Measurements from ENCODE around the gene NLRP3. TPM values are rescaled to one million over a fixed set of nuclear protein-coding genes. Genes with fewer than 3 reads are reported as not detected.

Gene NLRP3
- total and polyA plus RNA-seq, 10 of the 15 experiments (the other 5 are each of a cell fraction or from before 2014, with no cell fraction given): 1.8 to 10.4 (median 5.0) TPM

DNA sequence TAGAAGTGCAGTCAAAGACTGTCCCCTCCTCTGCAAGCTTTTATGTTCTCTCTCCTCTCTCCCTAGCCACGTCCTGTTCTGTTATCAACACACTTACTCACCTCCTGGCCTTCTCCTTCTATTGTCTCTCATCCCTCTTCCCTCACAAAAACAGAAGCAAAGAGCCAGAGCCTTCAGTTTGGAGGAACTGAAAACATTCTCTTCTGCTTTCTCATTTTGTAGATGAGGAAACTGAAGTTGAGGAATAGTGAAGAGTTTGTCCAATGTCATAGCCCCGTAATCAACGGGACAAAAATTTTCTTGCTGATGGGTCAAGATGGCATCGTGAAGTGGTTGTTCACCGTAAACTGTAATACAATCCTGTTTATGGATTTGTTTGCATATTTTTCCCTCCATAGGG lies 1.9 kb downstream of the NLRP3 start:
- FAIRE-seq (no peak), ATAC-seq (no peak), DNase-seq (ENCODE audit: low read depth, low spot score) (no peak)
- ChIA-PET CTCF (interaction anchor here (1.5 to 2.4 kb wide), 2 partner anchors 11 to 13 kb away, joined by 3 to 8 read pairs; no protein-coding TSS in a partner anchor), RAD21 (ENCODE audit: unreplicated experiment) (interaction anchor here (1.4 to 2.0 kb wide), 4 partner anchors 16 to 68 kb away, joined by 3 to 8 read pairs (median 8); no protein-coding TSS in a partner anchor), POLR2A (interaction anchor here (1.6 to 2.3 kb wide), 2 partner anchors 24 to 28 kb away, joined by 4 to 11 read pairs; no protein-coding TSS in a partner anchor), SMC1A (ENCODE audit: uncharacterized antibody, unreplicated experiment) (interaction anchor here (1.9 to 4.9 kb wide), 5 partner anchors 11 to 69 kb away, joined by 5 to 47 read pairs (median 22); no protein-coding TSS in a partner anchor)
- Histone ChIP-seq H3K79me2 (ENCODE audit: control insufficient read depth, insufficient read depth, low read length) (no peaks in the 10 kb centered on the region), H4K20me1 (ENCODE audit: control insufficient read depth, insufficient read depth) (no peaks in the 10 kb centered on the region), H3K27me3 (replicated peaks in 1 of 2; ENCODE audit: control insufficient read depth in 2 of 2, insufficient read depth in 2 of 2, low read length in 1 of 2) (peaks cover 0 to 10% of the 10 kb centered on the region in 2 experiments; a peak in 2 of 4 replicates), H3K9ac (ENCODE audit: control insufficient read depth, insufficient read depth, low read length) (no peak overlapping the region), H3K36me3 (ENCODE audit: control insufficient read depth in 2 of 2, insufficient read depth in 2 of 2, low read length in 1 of 2) (no peaks in the 10 kb centered on the region), H3K4me3 (no peak overlapping the region), H3K4me2 (ENCODE audit: control insufficient read depth, insufficient read depth) (no peak overlapping the region), H2AFZ (ENCODE audit: control insufficient read depth, low read depth, low read length) (no peak overlapping the region), H3K9me3 (replicated peaks; ENCODE audit: control insufficient read depth, insufficient read depth, low read length) (no peaks in the 10 kb centered on the region; the same call in 2 of the 3 replicates), H3K27ac (ENCODE audit: control insufficient read depth, insufficient read depth) (no peak overlapping the region), H3K4me1 (ENCODE audit: control insufficient read depth, insufficient read depth, low read length) (peaks cover 14% of the 10 kb centered on the region)
- intact Hi-C loops (cut with micrococcal nuclease; ENCODE audit: unreplicated experiment): no loop called here
- 61% methylated on average over 5 of the region's 5 CpGs for WGBS (ENCODE audit: insufficient coverage, insufficient replicate concordance, low lambda C conversion rate, missing lambda C conversion rate)
- no TSS peak for BruUV-seq (replicated peaks)
- in situ Hi-C loops (cut with MboI): no loop called here
- TF ChIP-seq CBX3 (IDR thresholded peaks at IDR 0.05; ENCODE audit: borderline replicate concordance, low read depth): no peak
- no peak for TF ChIP-seq PKNOX1 (IDR thresholded peaks at IDR 0.05)
- TF ChIP-seq TBL1XR1 (IDR thresholded peaks at IDR 0.05; ENCODE audit: low read depth, low read length): no peak
- TF ChIP-seq CHD4 (IDR thresholded peaks at IDR 0.05): no peak
- TF ChIP-seq MLLT1 (IDR thresholded peaks at IDR 0.05): 0 out of 2 replicates have a peak, but pooled peaks have one; percentile 54
- peak; percentile 20; the same call in 1 of the 2 replicates for TF ChIP-seq SPI1 (IDR thresholded peaks at IDR 0.05; ENCODE audit: borderline replicate concordance, insufficient read depth, low read depth, low read length)
- no peak for TF ChIP-seq MXI1 (IDR thresholded peaks at IDR 0.05; ENCODE audit: low read depth, low read length)
- TF ChIP-seq JUND (IDR thresholded peaks at IDR 0.05; ENCODE audit: low read depth, low read length): no peak
- TF ChIP-seq, protein P1, sequence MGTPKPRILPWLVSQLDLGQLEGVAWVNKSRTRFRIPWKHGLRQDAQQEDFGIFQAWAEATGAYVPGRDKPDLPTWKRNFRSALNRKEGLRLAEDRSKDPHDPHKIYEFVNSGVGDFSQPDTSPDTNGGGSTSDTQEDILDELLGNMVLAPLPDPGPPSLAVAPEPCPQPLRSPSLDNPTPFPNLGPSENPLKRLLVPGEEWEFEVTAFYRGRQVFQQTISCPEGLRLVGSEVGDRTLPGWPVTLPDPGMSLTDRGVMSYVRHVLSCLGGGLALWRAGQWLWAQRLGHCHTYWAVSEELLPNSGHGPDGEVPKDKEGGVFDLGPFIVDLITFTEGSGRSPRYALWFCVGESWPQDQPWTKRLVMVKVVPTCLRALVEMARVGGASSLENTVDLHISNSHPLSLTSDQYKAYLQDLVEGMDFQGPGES (IDR thresholded peaks at IDR 0.05): no peak
- no peak for TF ChIP-seq ETV6 (conservative IDR thresholded peaks at IDR 0.05 in 1 of 2, IDR thresholded peaks at IDR 0.05 in 1 of 2; ENCODE audit: borderline replicate concordance in 1 of 2, low read depth in 1 of 2)
- no peak for TF ChIP-seq NFYB (IDR thresholded peaks at IDR 0.05; ENCODE audit: insufficient read depth, low read depth, low read length)
- no peak for TF ChIP-seq MTA3 (IDR thresholded peaks at IDR 0.05; ENCODE audit: borderline replicate concordance, low read length)
- no peak for TF ChIP-seq BRCA1 (IDR thresholded peaks at IDR 0.05; ENCODE audit: low read depth, low read length)
- 0 out of 2 replicates have a peak, but pooled peaks have one; percentile 30 for TF ChIP-seq IKZF1 (conservative IDR thresholded peaks at IDR 0.05)
- TF ChIP-seq IKZF2 (IDR thresholded peaks at IDR 0.05): peak; percentile 26 to 33; a peak in 1 of 4 replicates
- TF ChIP-seq RBBP5 (conservative IDR thresholded peaks at IDR 0.05): no peak
- no peak for TF ChIP-seq SREBF1 (IDR thresholded peaks at IDR 0.05; ENCODE audit: low read length)
